Vagina (tissue), 2 donors: ENCODE data around the gene GTF3C2.
"Not testable (repeated sequence)": the region's sequence is repeated elsewhere in the genome, so short reads cannot be mapped to it uniquely, and the experiment has no call there.

Source experiments
- CTCF ChIP-seq, 3 experiments: fragments of 450-650 bp in 2 of 3; fragments of 200-600 bp in 1 of 3; sonication (generic) in 1 of 3; IDR thresholded peaks; one replicate each; pipeline ENCODE4 v1.5.1; 2017 to 2019; ENCODE audit warnings: antibody characterized with exemption in 3 of 3, mild to moderate bottlenecking in 2 of 3, moderate library complexity in 2 of 3
- POLR2A ChIP-seq, 2 donors: fragments of 450-650 bp; IDR thresholded peaks; one replicate each; pipeline ENCODE4 v1.6.1; 2017; ENCODE audit warnings: antibody characterized with exemption in 2 of 2, mild to moderate bottlenecking in 2 of 2, moderate library complexity in 2 of 2

- TF ChIP-seq POLR2A, CTCF (IDR thresholded peaks at IDR 0.05): not testable (repeated sequence)
Observed at GRCh38 chr2:27353386-27353761, 3.2 kb downstream of the GTF3C2 start.
